Lower leg skin (tissue), 4 donors: ENCODE measurements around the gene CMBL. TPM values are rescaled to one million over a fixed set of nuclear protein-coding genes. Genes with fewer than 3 reads are reported as not detected.

Experiments used
- DNase-seq, 2 donors: peaks; one replicate each; pipeline ENCODE4 v3.0.0-alpha.2; 2019; ENCODE audit warnings: low spot score in 2 of 2
- H3K4me3 ChIP-seq: fragments of 200-600 bp; sonication (generic); 2 replicates; pipeline ENCODE4 v1.5.1; 2017; ENCODE audit warnings: mild to moderate bottlenecking, low read depth; ENCODE audit not compliant: poor library complexity, severe bottlenecking
- POLR2A ChIP-seq, 2 donors: fragments of 450-650 bp; IDR thresholded peaks; one replicate each; pipeline ENCODE4 v1.6.1; 2016 to 2017; ENCODE audit warnings: antibody characterized with exemption in 2 of 2, mild to moderate bottlenecking in 1 of 2, moderate library complexity in 1 of 2
- WGBS, 2 donors: methylation state at CpG; one replicate each; pipeline ENCODE4 v1.1.5; 2018; 5-methylcytosine and 5-hydroxymethylcytosine counted together
- intact Hi-C: fragments of 100-400 bp; cut with DNase I; formaldehyde crosslinking; loops from one replicate; pipeline ENCODE4 v1.15.0; 2023; ENCODE audit warnings: low total_unique reads
- total RNA-seq, 4 donors: library from RNA; depleted of rRNA; stranded (reverse); fragments of >200 nt; gene quantifications; one replicate each; pipeline ENCODE4 v1.1.0, GENCODE V29; 2016
- TF ChIP-seq, protein P1 (sequence below), 3 donors: fragments of 450-650 bp; IDR thresholded peaks; one replicate each; pipeline ENCODE4 v1.5.1; 2016; ENCODE audit warnings: antibody characterized with exemption in 3 of 3, mild to moderate bottlenecking in 3 of 3, moderate library complexity in 2 of 3

The CMBL gene
- total RNA-seq, 4 donors from 2014 or later: 1.8 to 3.2 (median 2.4) TPM

DNA sequence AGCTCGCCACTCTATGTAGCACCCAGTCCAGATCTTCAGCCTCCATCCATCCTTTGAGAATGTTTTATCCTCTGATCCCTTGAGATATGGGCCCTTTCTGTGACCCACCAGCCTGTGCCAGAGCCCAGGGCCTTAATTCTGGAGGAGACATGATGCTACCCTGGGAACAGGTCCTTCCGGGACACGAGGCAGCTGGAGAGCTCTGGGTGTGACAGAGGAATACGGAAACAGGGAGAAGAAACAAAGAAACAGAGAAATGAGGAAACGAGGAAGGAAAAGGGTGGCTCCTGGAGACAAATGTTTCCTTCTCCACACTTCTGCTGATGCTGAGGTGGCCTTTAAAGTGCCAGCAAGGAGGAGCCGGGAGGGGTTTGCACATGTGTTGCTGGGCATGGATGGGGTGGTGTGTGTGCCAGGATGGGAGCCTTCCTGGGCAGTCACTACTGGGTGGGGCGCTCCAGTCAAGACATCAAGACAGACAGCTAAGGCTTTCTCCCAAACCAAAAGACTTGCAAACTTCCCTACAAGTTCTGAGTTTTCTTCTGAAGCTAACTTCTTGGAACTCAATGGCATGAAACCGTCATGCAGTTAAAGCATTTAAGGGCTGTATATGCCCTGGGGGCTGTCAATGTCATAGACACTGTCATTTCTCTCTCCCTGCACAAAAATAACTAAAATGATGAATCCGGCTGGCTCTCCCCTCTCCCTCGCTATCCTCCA lies 23.0 kb upstream of the CMBL start:
- H3K4me3 ChIP-seq: no peak overlapping the region
- peak in 1 of 2 donors; percentile 88 for DNase-seq
- 30 to 32% methylated on average over 10 of the region's 10 CpGs for WGBS, 2 donors
- intact Hi-C loops: no loop called here
- TF ChIP-seq, protein P1, sequence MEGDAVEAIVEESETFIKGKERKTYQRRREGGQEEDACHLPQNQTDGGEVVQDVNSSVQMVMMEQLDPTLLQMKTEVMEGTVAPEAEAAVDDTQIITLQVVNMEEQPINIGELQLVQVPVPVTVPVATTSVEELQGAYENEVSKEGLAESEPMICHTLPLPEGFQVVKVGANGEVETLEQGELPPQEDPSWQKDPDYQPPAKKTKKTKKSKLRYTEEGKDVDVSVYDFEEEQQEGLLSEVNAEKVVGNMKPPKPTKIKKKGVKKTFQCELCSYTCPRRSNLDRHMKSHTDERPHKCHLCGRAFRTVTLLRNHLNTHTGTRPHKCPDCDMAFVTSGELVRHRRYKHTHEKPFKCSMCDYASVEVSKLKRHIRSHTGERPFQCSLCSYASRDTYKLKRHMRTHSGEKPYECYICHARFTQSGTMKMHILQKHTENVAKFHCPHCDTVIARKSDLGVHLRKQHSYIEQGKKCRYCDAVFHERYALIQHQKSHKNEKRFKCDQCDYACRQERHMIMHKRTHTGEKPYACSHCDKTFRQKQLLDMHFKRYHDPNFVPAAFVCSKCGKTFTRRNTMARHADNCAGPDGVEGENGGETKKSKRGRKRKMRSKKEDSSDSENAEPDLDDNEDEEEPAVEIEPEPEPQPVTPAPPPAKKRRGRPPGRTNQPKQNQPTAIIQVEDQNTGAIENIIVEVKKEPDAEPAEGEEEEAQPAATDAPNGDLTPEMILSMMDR (IDR thresholded peaks at IDR 0.05): no peak
- TF ChIP-seq POLR2A (IDR thresholded peaks at IDR 0.05): no peak

DNA sequence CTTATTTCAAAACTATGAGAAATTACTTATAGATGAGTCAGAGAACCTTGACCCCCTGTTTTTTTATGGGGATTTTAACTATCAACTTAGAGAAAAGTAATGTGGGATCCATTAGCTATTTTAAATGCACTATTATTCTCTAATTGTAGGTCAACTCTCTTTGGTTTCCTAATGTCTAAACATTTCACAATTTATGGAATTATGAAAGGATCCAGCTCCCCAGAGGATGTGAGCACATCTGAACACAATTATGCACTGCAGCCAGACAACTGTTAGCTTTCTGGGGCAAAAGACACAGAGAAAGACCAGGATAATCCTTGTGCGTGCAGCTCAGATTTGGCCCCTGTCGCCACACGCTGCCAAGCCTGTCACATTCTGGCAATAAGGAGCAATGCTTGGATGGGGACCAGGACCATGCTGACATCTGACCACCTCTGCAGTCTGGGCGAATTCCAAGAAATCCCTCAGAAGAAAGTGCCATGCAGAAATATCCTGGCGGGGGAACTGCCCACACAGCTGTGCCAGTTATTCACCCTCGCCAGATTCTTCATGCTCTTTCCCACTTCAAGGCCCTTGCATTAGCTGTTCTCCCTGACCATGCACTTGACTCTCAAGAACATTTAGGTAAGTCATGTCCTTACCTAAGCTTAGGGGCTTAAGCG lies 22.2 kb upstream of the CMBL start:
- TF ChIP-seq POLR2A (IDR thresholded peaks at IDR 0.05): no peak
- TF ChIP-seq, protein P1 (IDR thresholded peaks at IDR 0.05): no peak
- DNase-seq: peak in 1 of 2 donors; percentile 88
- no peak overlapping the region for H3K4me3 ChIP-seq
- WGBS, 2 donors: 48 to 53% methylated on average over 7 of the region's 7 CpGs
- intact Hi-C loops: no loop called here

DNA sequence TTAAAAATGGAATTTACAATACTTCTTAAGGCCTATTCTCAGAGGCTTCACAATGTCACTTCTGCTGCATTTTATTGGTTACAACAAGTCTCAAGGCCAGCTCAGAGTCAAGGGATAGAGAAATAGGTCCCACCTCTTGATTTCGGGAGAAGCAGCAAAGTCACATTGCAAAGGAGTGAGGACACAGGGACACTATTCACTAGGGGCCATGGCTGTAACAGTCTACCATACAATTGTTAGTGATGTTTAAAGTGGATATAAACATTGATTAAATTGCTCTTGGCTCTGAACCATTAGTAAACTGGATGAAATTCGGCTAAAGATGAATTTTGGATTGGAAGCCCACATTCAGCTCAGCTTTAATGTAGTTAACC lies 21.7 kb upstream of the CMBL start:
- TF ChIP-seq, protein P1 (IDR thresholded peaks at IDR 0.05): no peak
- no peak for TF ChIP-seq POLR2A (IDR thresholded peaks at IDR 0.05)
- no peak overlapping the region for H3K4me3 ChIP-seq
- 67 to 70% methylated on average over 2 of the region's 2 CpGs for WGBS, 2 donors
- peak in 1 of 2 donors; percentile 4 for DNase-seq
- intact Hi-C loops: no loop called here

DNA sequence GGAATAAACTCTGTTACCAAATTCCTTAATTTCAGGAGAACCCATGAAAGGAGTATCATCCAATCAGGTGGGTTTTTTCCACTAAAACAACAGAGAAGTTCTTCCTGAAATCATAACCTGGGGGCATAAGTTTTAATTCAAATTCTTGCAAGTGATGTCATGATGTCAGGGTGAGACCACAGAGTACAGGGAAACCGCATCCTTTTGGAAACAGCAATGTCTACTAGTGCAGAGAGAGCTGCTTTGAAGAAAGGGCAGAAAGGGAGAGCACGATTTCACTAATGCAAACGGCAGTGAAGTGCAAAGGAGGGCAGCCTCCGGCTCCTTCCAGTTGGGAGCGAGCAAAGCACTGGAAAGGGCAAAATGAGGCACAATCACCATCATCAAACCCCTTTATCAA lies 20.6 kb upstream of the CMBL start:
- WGBS, 2 donors: 88 to 91% methylated on average over 5 of the region's 5 CpGs
- intact Hi-C loops: no loop called here
- TF ChIP-seq, protein P1 (IDR thresholded peaks at IDR 0.05): no peak
- no peak for TF ChIP-seq POLR2A (IDR thresholded peaks at IDR 0.05)
- no peak overlapping the region for H3K4me3 ChIP-seq
- DNase-seq: peak in 1 of 2 donors; percentile 32

- no peak overlapping the region for H3K4me3 ChIP-seq
- intact Hi-C loops: no loop called here
- 64 to 73% methylated on average over 6 of the region's 6 CpGs for WGBS, 2 donors
- DNase-seq: peak in 1 of 2 donors; percentile 63
- TF ChIP-seq, protein P1 (IDR thresholded peaks at IDR 0.05): no peak
- no peak for TF ChIP-seq POLR2A (IDR thresholded peaks at IDR 0.05)
These were observed 17.0 kb upstream of the CMBL start for GRCh38 chr5:10324518-10325370.
